HG03045 (cell line): ENCODE measurements around the gene RRN3.
A peak's percentile ranks its signal among the peaks of the same experiment; 100 is the strongest.
"Not testable (repeated sequence)": the region's sequence is repeated elsewhere in the genome, so short reads cannot be mapped to it uniquely, and the experiment has no call there.

Source experiments
- ATAC-seq: cut with Tn5 transposase; IDR thresholded peaks from one replicate; pipeline ENCODE4 v1.9.1; 2021; ENCODE audit warnings: mild to moderate bottlenecking, moderate library complexity; ENCODE audit not compliant: unreplicated experiment

The RRN3 gene

GRCh38 chr16:15093955-15094827 is at the start of gene RRN3:
Gene RRN3, minus strand, starts transcription at chr16:15094272. Its CDS starts 39 bp downstream, at chr16:15094233.
- peak; percentile 99 for ATAC-seq

- not testable (repeated sequence) for ATAC-seq
These were observed 49.6 kb upstream of the RRN3 start for GRCh38 chr16:15143601-15144091.

- not testable (repeated sequence) for ATAC-seq
These were observed 49.0 kb upstream of the RRN3 start for GRCh38 chr16:15142891-15143600.

- ATAC-seq = not testable (repeated sequence)
These were observed 48.2 kb upstream of the RRN3 start for GRCh38 chr16:15142107-15142890.

- no peak for ATAC-seq
These were observed 47.5 kb upstream of the RRN3 start for GRCh38 chr16:15141586-15141985.

GRCh38 chr16:15140444-15141365 is 46.6 kb upstream of the RRN3 start:
- not testable (repeated sequence) for ATAC-seq

- not testable (repeated sequence) for ATAC-seq
These were observed 43.4 kb upstream of the RRN3 start for GRCh38 chr16:15137514-15137913.

GRCh38 chr16:15135483-15136360 is 41.6 kb upstream of the RRN3 start:
- ATAC-seq = not testable (repeated sequence)

- ATAC-seq = not testable (repeated sequence)
These were observed 40.8 kb upstream of the RRN3 start for GRCh38 chr16:15134752-15135482.

GRCh38 chr16:15133554-15133953 is 39.5 kb upstream of the RRN3 start:
- not testable (repeated sequence) for ATAC-seq

- ATAC-seq = not testable (repeated sequence)
These were observed 38.8 kb upstream of the RRN3 start for GRCh38 chr16:15132719-15133428.

- ATAC-seq = not testable (repeated sequence)
These were observed 37.0 kb upstream of the RRN3 start for GRCh38 chr16:15130943-15131700.

- not testable (repeated sequence) for ATAC-seq
These were observed 36.3 kb upstream of the RRN3 start for GRCh38 chr16:15130256-15130932.

- not testable (repeated sequence) for ATAC-seq
These were observed 33.8 kb upstream of the RRN3 start for GRCh38 chr16:15127641-15128425.

- not testable (repeated sequence) for ATAC-seq
These were observed 6.4 kb upstream of the RRN3 start for GRCh38 chr16:15100372-15100987.
